ENCODE results near the gene NOCT.

The NOCT gene

DNA sequence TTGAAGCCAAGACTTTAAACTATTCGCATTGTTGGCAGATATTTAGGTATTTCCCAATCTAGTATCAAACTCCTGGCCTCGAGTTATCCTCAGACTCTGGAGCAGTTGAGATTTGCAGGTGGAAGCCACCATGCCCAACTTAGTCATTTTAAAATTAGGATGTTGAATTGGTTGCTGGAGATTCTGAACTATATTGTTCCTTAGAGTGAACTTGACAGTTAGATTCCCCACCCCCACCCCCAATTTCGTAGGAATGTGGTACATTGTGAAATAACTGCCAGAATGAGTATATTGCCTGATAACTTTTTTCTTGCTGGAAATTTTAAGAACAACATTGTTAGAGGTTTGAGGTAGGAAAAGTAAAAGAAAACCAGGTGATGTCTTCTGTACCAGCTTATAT, 2.3 kb downstream of the NOCT start:
- TF ChIP-seq, protein P1, sequence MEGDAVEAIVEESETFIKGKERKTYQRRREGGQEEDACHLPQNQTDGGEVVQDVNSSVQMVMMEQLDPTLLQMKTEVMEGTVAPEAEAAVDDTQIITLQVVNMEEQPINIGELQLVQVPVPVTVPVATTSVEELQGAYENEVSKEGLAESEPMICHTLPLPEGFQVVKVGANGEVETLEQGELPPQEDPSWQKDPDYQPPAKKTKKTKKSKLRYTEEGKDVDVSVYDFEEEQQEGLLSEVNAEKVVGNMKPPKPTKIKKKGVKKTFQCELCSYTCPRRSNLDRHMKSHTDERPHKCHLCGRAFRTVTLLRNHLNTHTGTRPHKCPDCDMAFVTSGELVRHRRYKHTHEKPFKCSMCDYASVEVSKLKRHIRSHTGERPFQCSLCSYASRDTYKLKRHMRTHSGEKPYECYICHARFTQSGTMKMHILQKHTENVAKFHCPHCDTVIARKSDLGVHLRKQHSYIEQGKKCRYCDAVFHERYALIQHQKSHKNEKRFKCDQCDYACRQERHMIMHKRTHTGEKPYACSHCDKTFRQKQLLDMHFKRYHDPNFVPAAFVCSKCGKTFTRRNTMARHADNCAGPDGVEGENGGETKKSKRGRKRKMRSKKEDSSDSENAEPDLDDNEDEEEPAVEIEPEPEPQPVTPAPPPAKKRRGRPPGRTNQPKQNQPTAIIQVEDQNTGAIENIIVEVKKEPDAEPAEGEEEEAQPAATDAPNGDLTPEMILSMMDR (IDR thresholded peaks at IDR 0.05), result no peak

GRCh38 chr4:139018501-139018900, 2.9 kb downstream of the NOCT start:
- TF ChIP-seq, protein P1 (IDR thresholded peaks at IDR 0.05), result no peak

DNA sequence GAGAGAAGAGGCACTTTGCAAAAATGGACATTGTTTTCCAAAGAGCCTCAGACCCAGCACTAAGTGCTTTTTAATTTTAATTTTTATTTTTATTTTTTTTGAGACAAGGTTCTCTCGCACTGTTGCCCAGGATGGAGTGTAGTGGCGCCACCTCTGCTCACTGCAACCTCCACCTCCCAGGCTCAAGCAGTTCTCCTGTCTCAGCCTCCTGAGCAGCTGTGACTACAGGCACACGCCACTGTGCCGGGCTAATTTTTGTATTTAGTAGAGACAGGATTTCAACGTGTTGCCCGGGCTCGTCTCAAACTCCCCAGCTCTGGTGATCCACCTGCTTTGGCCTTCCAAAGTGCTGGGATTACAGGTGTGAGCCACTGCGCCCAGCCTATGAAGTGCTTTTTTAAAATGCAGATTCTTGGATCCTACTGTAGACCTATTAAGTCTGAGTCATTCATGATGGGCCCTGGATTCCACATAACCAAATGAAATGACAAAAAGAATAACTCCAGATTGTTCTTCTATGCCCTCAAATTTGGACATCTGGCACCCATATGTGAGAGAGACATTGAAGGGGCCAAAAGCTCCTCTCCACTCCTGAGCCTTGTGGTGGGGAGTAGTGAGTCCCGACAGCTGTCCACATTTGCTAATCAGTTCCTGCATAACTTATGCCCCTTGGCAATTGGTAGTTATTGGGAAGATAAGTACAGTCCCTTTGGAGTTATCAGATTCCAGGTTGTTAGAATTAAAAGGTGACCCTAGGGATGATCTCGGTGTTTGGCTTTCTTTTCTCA, 3.6 kb downstream of the NOCT start:
- TF ChIP-seq, protein P1 (IDR thresholded peaks at IDR 0.05), result no peak

DNA sequence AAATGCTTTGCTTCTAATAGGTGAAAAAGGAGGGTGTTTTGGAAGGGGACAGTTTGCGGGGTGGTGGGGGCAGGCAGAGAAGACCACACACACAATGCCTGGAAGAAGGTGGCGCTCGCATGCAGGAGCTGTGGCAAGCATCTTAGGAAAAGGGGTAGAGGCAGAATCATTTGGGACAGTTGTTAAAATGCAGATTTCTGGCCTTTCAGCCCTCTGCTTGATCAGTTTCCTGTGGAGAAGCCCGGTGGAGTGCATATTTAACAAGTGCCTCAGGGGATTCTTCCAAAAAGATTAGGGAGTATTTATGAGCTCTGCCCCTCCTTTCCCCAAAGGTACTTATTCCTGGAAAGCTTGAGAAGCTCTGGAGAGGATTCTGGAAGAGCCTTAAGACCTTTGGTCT, 4.8 kb downstream of the NOCT start:
- TF ChIP-seq, protein P1 (IDR thresholded peaks at IDR 0.05), result no peak

DNA sequence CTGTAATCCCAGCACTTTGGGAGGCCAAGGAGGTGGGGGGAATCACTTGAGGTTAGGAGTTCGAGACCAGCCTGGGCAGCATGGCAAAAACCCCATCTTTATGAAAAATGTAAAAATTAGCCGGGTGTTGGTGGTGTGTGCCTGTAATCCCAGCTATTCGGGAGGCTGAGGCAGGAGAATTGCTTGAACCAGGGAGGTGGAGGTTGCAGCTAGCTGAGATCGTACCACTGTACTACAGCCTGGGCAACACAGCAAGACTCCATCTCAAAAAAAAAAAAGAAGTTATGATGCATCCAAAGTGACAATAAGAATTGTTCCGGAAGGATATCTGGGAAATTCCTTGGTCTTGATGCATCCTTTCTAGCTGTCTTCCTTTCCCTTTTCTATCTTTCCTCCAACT, 7.3 kb downstream of the NOCT start:
- TF ChIP-seq, protein P1 (IDR thresholded peaks at IDR 0.05), result no peak

DNA sequence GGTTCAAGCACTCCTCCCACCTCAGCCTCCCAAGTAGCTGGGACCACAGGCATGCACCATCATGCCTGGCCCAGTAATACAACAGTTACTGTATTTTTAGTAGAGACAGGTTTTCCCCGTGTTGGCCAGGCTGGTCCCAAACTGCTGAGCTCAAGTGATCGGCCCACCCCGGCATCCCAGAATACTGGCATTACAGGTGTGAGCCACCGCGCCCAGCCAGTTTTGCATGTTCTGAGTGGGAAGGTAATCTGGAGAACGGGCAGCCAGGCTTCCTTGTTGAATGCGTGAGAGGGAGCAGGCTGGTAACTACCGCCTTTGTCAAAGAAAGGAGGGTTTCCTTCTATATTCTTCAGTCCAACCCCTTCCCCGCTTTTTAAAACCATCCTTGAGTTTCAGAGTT, 9.1 kb downstream of the NOCT start:
- TF ChIP-seq, protein P1 (IDR thresholded peaks at IDR 0.05), result no peak

GRCh38 chr4:139025841-139026240, 10.3 kb downstream of the NOCT start:
- TF ChIP-seq, protein P1 (IDR thresholded peaks at IDR 0.05), result no peak

GRCh38 chr4:139027776-139028175, 12.2 kb downstream of the NOCT start:
- TF ChIP-seq, protein P1 (IDR thresholded peaks at IDR 0.05), result no peak

Data from LNCAP (cell line).